G401.6 (cell line): ENCODE measurements around the gene ZNF221.
A peak's percentile ranks its signal among the peaks of the same experiment; 100 is the strongest.

Experiments
- FAIRE-seq: peaks from 2 replicates; lab custom pipeline; 2012; peaks lifted over from hg19 to GRCh38; lab: Jason Lieb, UNC

The ZNF221 gene

DNA sequence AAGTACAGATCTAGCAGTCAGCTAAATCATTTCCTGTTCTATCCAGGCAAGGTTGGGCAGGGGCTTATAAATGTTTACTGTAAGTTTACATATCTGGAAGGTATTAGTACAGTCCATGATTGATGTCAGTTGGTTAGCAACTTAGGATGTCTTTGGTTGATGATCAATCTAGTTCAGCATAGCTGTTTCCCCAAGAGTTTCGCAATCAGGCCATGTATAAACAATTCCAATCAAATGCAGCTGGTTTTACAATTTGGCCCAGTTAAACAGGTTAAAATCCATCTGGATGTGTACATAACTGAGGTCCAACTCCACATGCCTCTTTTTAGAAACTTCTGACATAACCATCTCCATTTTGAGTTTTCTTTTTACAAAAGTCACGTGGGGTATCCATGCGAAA, 6.9 kb downstream of the ZNF221 start:
- no peak for FAIRE-seq

GRCh38 chr19:43960411-43960810, 9.4 kb downstream of the ZNF221 start:
- no peak for FAIRE-seq

GRCh38 chr19:43966079-43966694, 15.2 kb downstream of the ZNF221 start:
- no peak for FAIRE-seq

DNA sequence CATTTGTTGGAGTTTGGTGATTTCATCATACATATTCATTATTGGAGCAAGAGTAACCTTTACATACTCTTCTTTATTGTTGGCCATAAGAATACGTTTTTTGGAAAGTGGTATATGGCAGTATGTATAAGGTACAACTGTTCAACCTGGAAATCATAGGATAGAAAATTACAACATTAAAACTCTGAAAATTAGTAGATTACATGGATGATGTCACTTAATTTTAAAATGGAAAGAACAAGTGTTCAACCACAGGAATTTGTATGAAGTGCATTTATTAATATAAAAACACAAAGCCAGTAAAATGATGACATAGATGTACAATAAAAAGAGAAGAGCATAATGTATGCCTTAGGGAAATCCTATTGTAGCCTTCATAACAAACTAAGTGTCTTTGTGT, 25.7 kb downstream of the ZNF221 start:
- FAIRE-seq, result no peak

GRCh38 chr19:43983544-43983911, 32.5 kb downstream of the ZNF221 start:
- no peak for FAIRE-seq

- FAIRE-seq, result no peak
Observed at GRCh38 chr19:43983912-43984686, 33.1 kb downstream of the ZNF221 start, which contains the start of gene ZNF155. TSS of gene ZNF155 (plus strand) at chr19:43984188. CDS start at chr19:43988544, 4,356 bp downstream.

DNA sequence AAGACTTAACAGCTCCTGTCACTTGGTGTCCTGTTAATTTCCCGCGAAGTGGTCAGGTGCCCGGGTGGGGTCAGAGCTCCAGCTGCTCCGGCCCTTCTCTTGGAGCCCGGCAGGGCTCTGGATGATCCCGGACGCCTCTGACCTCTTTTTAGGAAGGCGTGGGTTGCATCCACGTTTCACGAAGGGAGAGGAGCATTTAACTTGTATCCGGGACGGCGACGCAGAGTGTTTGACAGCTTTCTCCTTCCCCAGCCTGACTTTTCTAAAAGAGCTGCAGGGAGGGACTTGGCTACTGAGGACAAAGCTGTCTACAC, 33.6 kb downstream of the ZNF221 start:
- no peak for FAIRE-seq

DNA sequence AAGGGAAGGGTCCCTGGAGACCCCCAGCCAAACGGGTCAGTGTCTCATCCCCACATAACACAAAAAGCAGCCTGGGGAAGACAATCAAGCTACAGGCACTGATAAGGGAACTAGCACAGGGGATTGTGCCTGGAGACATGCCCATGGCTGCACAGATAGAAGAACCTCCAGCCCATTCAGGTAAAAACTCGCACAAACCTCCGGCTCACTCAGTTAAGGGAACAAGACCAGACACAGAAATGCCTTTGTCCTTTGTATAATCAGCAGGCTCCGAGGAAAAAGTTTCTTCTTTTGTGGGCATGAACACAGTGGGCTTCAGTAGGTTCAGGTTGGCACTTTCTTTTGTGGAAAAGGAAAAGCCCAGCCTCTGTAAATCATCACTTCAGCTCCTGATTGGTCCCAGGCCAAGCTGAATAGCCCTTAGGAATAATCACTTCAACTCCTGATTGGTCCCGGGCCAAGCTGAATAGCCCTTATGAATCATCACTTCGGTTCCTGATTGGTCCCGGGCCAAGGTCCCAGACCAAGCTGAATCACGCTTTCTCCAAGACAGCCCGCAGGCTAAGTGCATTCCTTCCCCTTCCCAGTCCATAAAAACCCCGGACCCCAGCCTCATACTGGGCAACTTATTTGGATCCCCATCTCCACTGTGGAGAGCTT, 46.7 kb downstream of the ZNF221 start:
- FAIRE-seq, result no peak

DNA sequence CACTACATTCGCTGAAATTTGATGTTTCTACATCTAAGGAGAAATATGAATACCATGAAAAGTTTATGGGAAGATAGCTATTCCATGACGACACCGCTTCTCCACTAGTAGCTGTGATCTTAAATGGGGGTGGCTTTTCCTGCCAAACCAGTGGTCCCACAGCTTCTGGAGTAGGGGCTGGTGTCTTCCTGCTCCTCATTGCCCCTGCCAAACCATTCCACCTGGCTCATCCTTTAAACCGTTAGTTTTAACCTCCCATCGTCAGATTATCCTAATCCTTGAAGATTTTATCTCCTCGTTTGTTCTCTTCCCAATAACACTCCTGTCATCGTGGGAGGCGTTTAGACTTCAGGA, 51.2 kb downstream of the ZNF221 start:
- no peak for FAIRE-seq

- peak; percentile 97 for FAIRE-seq
Observed at GRCh38 chr19:44002566-44003460, 51.8 kb downstream of the ZNF221 start, which contains the start of gene ZNF230. TSS of gene ZNF230 (plus strand) at chr19:44002957. CDS start at chr19:44007079, 4,122 bp downstream.

- FAIRE-seq, result no peak
Observed at GRCh38 chr19:44003461-44004009, 52.5 kb downstream of the ZNF221 start.

GRCh38 chr19:44005973-44006372, 54.9 kb downstream of the ZNF221 start:
- FAIRE-seq, result no peak

DNA sequence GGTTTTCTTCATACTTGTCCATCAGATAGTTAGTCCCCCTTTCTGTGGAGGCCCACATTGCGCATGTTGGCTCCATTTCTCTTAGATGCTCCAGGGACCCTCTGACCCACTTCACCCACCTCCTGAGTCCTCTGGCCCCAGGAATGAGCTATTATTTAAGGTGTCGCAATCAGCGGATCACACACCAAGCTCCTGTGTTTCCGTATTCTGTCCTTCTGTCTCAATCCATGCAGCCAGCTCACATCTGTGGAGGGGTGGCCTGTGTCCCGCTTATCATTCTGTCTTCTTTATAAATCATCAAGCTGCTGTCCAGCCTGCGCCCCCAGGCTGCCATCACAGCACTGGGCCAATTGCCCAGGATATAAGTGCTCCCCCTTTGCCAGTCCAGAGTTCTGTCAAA, 56.4 kb downstream of the ZNF221 start:
- no peak for FAIRE-seq

- no peak for FAIRE-seq
Observed at GRCh38 chr19:44010468-44010867, 59.4 kb downstream of the ZNF221 start.
